Hematopoietic multipotent progenitor cell (in vitro differentiated cells): ENCODE data around the gene ZNF573. TPM values are rescaled to one million over a fixed set of nuclear protein-coding genes. Genes with fewer than 3 reads are reported as not detected.
A peak's percentile ranks its signal among the peaks of the same experiment; 100 is the strongest.
"Not testable (repeated sequence)": the region's sequence is repeated elsewhere in the genome, so short reads cannot be mapped to it uniquely, and the experiment has no call there.

Experiments
- DNase-seq, 3 donors: peaks; one replicate each; pipeline ENCODE4 v3.0.0-alpha.2; 2011 to 2015; ENCODE audit warnings: low read depth in 2 of 3, low spot score in 2 of 3
- total RNA-seq: library from RNA; depleted of rRNA; stranded (reverse); fragments of >200 nt; gene quantifications from one replicate; pipeline ENCODE4 v1.2.3, GENCODE V29; 2012

Gene ZNF573
- 4.0 TPM for total RNA-seq

DNA sequence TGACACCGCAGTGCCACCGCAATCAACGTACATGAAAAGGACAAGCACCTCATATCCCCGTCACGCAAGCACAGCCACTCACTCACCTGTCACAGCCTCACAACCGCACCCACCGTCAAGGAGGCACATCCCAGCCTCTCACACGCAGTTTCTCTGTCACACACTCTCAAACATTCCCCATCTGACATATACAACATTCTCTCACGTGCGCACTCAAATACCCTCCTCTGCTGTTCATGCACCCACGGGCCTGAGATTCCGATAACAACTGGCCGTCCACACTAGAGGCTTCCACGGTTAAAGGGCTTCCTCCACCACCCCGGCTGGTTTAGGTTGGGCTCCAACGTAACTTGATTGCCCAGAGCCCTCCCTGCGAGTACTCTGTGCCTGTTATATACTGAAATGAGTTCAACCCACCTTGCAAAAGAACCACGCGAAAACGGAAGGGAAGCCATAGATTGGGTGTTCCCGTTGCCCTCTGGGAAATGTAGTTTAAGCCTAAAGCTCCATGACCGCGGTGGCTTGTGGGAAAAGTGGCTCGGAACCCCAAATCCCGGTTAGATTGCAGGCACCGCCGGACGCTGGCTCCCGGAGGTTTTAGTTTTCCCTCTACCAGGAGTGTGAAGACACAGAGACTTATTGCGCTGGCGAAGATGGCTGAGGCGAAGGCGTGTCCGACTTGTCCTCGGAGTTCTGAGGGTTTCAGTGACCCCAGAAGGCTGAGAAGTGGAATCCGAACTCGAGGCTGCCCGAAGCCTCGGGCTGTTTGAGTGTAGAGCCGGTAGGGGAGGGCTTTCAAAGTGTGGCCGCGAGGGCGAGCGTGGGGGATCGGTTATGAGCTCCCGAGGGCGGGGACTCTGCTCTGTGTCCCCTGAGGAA is at the start of gene ZNF573:
TSS of gene ZNF573 (minus strand) at position 460 of the 879 bp plus-strand sequence. CDS start 5,857 bp downstream, outside the sequence.
- peak; percentile 79 to 93 (median 87) for DNase-seq

DNA sequence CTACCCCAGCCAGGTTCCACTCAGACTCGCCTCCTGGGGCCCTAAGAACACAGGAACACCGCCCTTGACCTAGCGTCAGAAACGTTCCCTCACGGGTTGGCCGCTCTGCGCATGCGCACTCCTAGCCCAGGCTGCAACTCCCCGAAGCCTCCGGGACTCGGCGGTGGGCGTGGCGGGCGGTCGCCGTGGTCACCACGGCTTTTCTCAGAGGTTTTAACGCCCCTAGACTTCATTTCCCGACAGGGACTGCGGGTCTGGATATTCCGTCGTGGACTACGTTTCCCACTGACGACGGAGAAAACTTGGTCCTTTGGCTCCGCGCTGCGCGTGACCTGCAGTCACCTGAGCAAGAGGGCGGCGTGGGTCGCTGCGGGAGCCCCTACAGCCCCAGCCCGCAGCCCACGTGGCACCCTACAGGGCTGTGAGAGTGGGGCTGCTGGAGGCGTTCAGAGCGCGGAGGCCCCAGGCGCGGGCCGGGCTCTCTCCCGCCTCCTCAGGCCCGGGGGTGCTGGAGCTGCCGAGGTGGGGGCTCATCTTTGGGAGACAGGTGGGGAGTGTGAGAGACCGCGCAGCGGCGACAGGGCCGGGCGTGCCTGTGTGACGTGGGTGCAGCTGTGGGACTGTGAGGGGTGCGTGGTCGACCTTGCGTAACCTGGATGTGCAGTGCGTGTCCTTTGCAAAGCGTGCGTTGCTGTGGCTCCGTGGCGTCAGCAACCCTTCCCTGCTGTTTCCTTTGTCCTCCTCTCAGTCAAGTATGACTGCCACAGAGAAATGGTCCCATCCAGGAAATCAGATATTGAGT is 38.0 kb upstream of the ZNF573 start:
- peak in 2 of 3 donors; percentile 67 to 88 for DNase-seq

DNA sequence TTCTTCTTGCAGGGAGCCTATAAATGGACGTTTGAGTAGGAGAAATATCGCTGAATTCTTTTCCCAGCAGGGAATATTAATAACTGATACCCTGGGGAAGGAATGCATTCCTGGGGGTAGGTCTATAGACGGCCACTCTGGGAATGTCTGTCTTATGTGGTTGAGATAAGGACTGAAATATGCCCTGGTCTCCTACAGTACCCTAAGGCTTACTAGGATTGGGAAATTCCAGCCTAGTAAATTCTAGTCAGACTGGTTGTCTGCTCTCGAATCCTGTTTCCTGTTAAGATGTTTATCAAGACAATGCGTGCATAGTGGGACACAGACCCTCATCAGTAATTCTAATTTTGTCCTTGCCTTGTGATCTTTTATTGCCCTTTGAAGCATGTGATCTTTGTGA is 36.2 kb upstream of the ZNF573 start:
- DNase-seq: not testable (repeated sequence)

DNA sequence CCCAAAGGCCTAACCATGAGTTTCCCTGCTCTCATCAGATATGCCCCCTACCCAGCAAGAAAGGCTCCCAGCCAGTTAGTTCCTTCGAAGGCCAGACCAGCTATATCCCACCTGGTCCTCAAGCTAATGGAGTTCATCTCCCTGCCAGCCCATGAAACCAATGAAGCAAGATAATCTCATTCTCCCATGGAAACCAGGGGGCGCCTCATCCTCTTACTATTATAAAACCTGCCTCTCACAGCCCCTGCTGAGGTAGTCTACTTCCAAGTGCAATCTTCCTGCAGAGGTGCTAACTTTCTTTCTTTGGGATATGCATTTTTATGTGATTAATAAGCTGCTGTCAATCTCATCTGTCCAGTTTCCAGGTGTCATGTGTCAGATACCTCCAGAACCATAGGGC is 34.0 kb upstream of the ZNF573 start:
- DNase-seq: no peak

DNA sequence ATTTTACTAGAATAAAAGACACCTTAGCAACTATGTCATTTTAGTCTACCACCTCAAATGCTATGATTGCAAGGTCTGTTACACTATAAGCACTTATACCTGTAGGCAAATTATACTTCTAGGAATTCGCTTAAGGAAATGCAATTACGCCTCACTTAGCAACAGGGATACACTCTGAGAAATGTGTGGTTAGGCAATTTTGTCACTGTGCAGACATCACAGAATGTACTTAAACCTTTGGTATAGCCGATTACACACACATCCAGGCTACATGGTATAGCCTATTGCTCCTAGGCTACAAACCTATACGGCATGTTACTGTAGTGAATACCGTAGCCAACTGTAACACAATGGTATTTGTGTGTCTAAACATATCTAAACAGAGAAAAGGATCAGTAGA is 30.0 kb upstream of the ZNF573 start:
- no peak for DNase-seq

DNA sequence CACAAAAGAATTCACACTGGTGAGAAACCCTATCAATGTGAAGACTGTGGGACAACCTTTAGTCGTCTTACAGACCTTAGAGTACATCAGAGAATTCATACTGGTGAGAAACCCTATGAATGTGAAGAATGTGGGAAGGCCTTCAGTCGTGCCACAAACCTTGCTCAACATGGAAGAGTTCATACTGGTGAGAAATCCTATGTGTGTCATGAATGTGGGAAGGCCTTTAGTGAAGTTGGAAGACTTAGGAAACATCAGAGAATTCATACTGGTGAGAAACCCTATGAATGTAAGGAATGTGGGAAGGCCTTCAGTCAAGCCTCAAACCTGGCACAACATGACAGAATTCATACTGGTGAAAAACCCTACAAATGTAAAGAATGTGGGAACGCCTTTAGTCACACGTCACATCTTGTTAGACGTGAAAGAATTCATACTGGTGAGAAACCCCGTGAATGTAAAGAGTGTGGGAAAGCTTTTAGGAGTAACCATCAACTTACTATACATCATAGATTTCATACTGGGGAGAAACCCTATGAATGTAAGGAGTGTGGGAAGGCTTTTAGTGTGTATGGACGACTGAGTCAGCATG is 24.0 kb upstream of the ZNF573 start:
- DNase-seq: no peak

DNA sequence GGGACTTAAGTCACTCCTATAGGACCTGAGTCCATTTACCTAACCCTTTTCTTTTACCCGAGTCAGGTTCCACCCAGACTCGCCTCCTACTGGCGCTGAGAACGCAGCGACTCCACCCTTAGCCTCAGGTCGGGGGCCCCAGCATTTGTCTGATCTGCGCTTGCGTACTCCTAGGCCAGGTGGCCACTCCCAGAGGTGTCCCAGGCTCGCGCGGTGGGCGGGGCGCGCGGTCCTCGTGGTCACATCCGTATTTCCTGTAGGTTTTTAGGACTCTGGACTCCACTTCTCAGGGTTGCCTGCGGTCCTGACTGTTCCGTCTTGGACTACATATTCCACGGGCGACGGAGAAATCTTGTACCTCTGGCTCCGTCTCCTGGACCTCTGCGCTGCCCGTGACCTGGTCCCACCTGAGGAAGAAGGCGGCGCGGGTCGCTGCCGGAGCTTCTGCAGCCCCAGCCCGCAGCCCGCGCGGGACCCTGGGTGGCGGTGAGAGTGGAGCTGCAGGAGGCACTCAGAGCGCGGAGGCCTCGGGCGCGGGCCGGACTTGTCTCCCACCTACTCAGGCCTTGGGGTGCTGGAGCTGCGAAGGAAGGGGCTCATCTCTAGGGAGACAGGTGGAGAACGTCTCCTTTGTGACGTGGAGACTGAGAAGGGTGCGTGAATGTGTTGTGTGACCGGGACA is 11.0 kb upstream of the ZNF573 start:
- no peak for DNase-seq

DNA sequence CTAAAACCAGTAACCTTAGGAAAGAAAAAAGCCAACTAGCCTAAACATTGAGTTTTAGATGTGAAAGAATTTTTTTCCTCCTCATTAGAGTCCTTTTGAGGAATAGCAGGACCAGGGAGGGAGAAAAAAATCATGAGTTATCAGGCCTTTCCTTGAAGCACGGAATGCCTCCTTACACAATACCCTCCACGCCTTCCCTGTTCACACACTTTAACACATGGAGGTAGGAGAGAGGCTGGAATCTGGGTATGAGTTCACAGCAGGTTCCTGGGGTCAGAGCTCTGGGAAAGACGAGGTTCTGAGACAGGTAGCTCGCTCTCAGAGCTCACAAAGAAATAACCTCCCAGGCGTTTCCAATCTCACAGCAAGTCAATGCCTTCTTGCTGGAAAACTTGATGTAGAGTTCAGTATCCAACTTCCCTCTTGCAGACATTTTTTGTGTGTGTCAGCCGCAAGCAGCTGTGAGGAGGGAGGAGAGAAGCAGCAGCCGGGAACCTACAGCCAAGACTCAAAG is 716 bp downstream of the ZNF573 start:
- DNase-seq: peak in 1 of 3 donors; percentile 4

DNA sequence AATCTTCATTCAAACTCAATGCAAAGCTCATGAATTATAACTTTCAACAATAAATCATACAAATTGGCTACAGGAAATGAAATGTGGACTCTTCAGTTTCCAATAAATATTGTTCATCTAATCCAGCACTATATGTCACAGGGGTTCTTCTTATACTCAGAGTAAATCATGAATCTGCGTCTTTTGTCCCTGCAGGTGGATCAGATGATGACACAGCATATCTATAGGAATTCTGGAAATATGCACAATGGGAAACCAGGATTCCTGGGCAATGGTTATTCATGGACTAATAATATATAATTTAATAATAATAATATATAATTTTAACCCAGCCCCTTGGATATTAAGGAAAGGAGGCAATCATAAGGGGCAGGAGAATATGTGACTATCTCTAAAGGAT is 8.4 kb downstream of the ZNF573 start:
- DNase-seq: no peak

DNA sequence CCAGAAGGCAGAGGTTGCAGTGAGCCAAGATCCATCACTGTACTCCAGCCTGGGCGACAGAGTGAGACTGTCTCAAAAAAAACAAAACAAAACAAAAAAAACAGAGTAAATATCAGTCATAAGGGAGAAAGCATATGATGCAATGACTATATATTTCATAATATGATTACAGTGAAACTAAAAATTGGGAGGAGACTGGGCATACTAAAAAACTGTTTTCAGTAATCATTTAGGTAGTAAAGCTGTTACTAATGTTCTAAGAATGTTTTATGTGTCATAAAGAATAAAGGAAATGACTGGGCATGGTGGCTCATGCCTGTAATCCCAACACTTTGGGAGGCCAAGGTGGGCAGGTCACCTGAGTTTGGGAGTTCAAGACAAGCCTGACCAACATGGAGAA is 15.9 kb downstream of the ZNF573 start:
- DNase-seq: no peak

DNA sequence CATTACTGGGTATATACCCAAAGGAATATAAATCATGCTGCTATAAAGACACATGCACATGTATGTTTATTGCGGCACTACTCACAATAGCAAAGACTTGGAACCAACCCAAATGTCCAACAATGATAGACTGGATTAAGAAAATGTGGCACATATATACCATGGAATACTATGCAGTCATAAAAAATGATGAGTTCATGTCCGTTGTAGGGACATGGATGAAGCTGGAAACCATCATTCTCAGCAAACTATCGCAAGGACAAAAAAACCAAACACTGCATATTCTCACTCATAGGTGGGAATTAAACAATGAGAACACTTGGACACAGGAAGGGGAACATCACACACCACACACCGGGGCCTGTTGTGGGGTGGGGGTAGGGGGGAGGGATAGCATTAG is 21.7 kb downstream of the ZNF573 start:
- DNase-seq: not testable (repeated sequence)

DNA sequence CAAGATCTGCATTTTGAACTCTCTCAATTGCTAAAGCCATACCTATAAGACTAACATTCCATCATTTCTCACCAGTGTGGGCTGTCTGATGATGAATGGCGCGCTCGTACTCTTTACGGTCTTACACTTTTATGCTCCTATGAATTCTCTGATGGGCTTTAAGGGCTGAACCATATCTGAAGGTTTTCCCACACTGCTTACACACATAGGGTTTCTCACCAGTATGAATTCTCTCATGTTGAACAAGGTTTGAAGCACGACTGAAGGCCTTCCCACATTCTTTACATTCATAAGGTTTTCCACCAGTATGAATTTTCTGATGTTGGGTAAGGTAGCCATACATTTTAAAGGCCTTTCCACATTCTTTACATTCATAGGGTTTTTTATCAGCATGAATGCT is 41.0 kb downstream of the ZNF573 start:
- peak in 1 of 3 donors; percentile 5 for DNase-seq

DNA sequence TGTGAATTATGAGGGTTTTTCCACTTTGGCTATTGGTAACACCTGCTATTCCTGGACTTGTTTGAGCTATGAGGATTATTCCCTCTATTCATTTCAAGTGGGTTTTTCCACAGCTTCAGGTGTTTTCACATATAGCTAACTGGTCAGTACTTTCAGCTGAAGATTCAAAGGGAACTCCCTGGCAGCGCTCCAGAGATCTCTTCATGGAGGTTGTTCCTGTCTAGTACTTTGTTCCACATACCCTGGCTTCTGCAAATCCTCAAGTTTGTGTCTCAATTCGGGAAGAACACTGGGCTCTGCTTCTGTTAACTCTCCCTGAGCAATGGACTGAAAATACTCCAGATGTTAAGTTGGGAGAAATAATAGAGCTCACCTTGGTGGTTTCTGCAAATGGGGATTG is 54.2 kb downstream of the ZNF573 start:
- no peak for DNase-seq

DNA sequence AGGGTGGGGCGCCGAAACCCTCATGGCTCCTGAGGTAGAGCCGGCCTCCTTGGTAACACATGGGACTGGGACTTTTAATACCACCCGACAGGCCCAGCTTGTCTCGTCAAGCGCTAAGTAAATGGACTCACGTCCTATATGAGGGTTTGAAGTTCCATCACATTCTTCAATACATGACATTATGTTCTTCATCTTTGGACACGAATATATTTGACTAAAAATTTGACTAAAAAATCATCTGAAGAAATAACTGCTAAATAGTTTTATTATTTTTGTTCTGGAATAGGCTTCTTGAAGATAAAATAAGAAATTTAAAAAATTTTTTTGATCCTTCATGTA is 59.5 kb downstream of the ZNF573 start:
- no peak for DNase-seq

DNA sequence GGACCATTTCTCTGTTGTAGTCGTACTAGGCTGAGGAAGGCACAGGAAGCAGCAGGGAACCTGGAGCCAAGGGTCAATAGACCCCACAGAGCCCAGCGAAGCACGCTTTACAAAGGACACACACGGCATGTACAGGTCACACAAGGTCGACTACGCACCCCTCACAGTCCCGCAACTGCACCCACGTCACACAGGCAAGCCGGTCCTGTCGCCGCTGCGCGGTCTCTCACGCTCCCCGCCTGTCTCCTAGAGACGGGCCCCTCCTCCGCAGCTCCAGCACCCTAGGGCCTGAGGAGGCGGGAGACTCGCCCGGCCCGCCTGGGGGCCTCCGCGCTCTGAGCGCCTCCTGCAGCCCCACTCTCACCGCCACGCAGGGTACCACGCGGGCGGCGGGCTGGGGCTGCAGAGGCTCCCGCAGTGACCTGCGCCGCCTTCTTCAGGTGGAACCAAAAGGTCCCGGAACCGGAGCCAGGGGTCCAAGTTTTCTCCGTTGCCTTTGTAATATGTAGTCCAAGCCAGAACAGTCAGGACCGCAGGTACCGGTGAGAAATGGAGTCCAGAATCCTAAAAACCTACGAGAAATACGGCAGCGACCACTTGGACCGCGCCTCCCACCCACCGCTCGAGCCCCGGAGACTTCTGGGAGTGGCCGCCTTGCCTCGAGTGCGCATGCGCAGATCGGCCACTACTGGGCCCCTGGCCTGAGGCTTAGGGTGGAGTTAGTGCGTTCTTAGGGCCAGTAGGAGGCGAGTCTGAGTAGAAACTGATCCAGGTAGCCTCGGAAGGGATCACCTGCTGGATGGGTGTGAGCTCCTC is 60.1 kb downstream of the ZNF573 start, which contains the start of gene ZNF607:
TSS of gene ZNF607 (minus strand) at position 651 of the 816 bp plus-strand sequence. CDS start 8,143 bp downstream, outside the sequence.
- peak; percentile 57 to 96 (median 93) for DNase-seq

DNA sequence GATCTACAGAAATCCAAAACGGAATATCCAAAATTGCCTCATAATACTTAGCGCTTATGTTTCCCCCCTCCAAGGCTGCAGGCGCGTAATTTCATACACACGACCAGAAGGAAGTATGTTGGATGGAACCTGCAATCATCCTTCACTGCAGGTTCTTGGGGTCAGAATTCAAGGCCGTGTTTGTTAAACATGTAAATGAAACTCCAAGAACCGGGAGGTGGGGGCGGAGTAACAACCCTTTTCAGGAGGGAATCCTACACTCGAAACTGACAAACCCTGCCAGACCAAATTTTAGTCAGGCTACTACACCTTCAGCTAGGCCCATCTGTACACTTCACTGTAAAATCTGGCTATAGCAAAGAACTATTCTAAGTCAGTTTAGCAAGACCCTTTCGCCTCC is 61.1 kb downstream of the ZNF573 start:
- DNase-seq: no peak

DNA sequence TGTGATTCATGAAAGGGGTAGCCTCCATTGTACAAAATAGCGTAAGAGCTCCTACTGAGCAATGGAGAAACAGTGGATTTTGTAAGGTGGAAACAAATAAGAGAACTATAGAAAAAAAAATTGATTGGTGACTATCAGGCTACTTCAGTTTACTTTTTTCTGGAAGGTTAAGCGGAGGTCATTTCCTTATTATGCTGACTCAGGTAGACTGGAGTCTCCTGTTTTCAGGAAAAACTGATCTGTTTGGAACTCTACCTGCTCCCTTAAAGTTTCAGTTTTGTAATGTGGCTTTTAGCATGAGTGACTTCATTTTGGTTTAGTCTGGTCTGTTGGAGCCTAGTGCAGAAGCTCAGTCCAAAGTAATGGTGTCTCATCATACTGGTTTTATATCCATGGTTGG is 63.2 kb downstream of the ZNF573 start:
- no peak for DNase-seq

DNA sequence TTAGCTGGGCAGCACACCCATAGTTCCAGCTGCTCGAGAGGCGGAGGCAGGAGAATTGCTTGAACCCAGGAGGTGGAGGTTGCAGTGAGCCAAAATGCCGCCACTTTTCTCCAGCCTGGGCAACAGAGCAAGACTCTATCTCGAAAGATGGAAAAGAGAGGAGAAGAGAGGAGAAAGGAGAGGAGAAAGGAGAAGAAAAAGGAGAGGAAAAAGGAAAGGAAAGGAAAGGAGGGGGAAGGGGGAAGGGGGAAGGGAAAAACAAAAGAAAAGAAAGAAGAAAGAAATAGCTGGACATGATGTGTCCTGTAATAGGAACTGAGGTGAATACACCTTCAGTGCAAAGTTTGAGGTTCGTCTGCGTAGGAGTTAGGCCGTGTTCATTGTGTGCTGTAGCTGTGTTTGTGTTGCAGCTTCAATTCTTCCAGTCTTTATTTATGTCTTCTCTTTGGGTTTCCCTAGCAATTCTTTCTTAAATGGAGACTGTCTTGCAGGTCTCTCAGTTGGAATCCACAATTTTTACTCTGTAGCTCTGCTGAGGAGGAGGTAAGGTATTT is 73.3 kb downstream of the ZNF573 start:
- no peak for DNase-seq

DNA sequence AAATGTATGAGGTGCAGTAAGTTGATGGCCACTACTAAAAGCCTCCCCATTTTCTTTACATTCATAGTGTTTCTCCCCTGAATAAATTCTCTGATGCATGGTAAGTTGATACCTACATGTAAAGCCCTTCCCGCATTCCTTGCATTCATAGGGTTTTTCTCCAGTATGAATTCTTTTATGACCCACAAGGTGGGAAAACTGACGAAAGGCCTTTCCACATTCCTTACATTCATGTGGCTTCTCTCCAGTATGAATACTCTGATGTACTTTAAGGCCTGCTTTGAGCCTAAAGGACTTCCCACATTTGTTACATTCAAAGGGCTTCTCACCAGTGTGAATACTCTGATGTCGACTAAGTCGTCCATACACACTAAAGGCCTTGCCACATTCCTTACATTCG is 80.3 kb downstream of the ZNF573 start:
- DNase-seq: no peak
